ENCODE data around the gene FAM118B.

The FAM118B gene

GRCh38 chr11:126214841-126215240 is 3.3 kb downstream of the FAM118B start:
- H3K36me3 ChIP-seq (ENCODE audit: insufficient read depth, low read length): no peaks in the 10 kb centered on the region
- peaks cover 40% of the 10 kb centered on the region for H3K4me1 ChIP-seq (ENCODE audit: insufficient read depth, low read length, severe bottlenecking)
- no peak for TF ChIP-seq CTCF (IDR thresholded peaks at IDR 0.05; ENCODE audit: low read length)
- TF ChIP-seq EZH2 (IDR thresholded peaks at IDR 0.05; ENCODE audit: borderline replicate concordance, low read length): no peak
- no peak overlapping the region for H2AFZ ChIP-seq (ENCODE audit: low read length)
- no peak overlapping the region for H3K9ac ChIP-seq (ENCODE audit: low read length)
- peaks cover 18% of the 10 kb centered on the region; the same call in 1 of the 2 replicates for H3K79me2 ChIP-seq (ENCODE audit: insufficient read depth, low read length)
- no peak overlapping the region for H3K27ac ChIP-seq (ENCODE audit: low read depth, low read length, poor library complexity, severe bottlenecking)
- no peaks in the 10 kb centered on the region for H3K9me3 ChIP-seq (ENCODE audit: low read length)
- no peaks in the 10 kb centered on the region for H3K9me2 ChIP-seq (ENCODE audit: low read depth, low read length)
- no peaks in the 10 kb centered on the region for H3K27me3 ChIP-seq (ENCODE audit: insufficient read depth, low read length)
- H4K20me1 ChIP-seq (ENCODE audit: insufficient read depth, low read length): no peaks in the 10 kb centered on the region
- no peak overlapping the region for H3K4me3 ChIP-seq (ENCODE audit: low read depth, low read length, poor library complexity, severe bottlenecking)
- H3K4me2 ChIP-seq (ENCODE audit: low read length): no peak overlapping the region
- H3F3A ChIP-seq (ENCODE audit: insufficient read depth, low read length): no peaks in the 10 kb centered on the region

GRCh38 chr11:126216526-126217305 is 5.1 kb downstream of the FAM118B start:
- Histone ChIP-seq H3F3A (ENCODE audit: insufficient read depth, low read length) (no peaks in the 10 kb centered on the region), H3K27me3 (ENCODE audit: insufficient read depth, low read length) (no peaks in the 10 kb centered on the region), H3K27ac (ENCODE audit: low read depth, low read length, poor library complexity, severe bottlenecking) (no peak overlapping the region), H3K36me3 (ENCODE audit: insufficient read depth, low read length) (no peaks in the 10 kb centered on the region), H3K9ac (ENCODE audit: low read length) (no peak overlapping the region), H3K4me1 (ENCODE audit: insufficient read depth, low read length, severe bottlenecking) (peaks cover 30% of the 10 kb centered on the region), H3K4me3 (ENCODE audit: low read depth, low read length, poor library complexity, severe bottlenecking) (no peak overlapping the region), H3K4me2 (ENCODE audit: low read length) (no peak overlapping the region), H4K20me1 (ENCODE audit: insufficient read depth, low read length) (no peaks in the 10 kb centered on the region), H3K79me2 (ENCODE audit: insufficient read depth, low read length) (peaks cover 18% of the 10 kb centered on the region; the same call in 1 of the 2 replicates), H2AFZ (ENCODE audit: low read length) (no peak overlapping the region), H3K9me3 (ENCODE audit: low read length) (no peaks in the 10 kb centered on the region), H3K9me2 (ENCODE audit: low read depth, low read length) (no peaks in the 10 kb centered on the region)
- TF ChIP-seq CTCF (IDR thresholded peaks at IDR 0.05; ENCODE audit: low read length) (no peak), EZH2 (IDR thresholded peaks at IDR 0.05; ENCODE audit: borderline replicate concordance, low read length) (no peak)

GRCh38 chr11:126217491-126217890 is 5.9 kb downstream of the FAM118B start:
- no peak overlapping the region for H3K4me3 ChIP-seq (ENCODE audit: low read depth, low read length, poor library complexity, severe bottlenecking)
- H4K20me1 ChIP-seq (ENCODE audit: insufficient read depth, low read length): no peaks in the 10 kb centered on the region
- no peak overlapping the region for H3K4me2 ChIP-seq (ENCODE audit: low read length)
- H3K9me2 ChIP-seq (ENCODE audit: low read depth, low read length): no peaks in the 10 kb centered on the region
- 0 out of 2 replicates have a peak, but pooled peaks cover 5% of the 10 kb centered on the region for H3K36me3 ChIP-seq (ENCODE audit: insufficient read depth, low read length)
- H2AFZ ChIP-seq (ENCODE audit: low read length): no peak overlapping the region
- no peaks in the 10 kb centered on the region for H3K27me3 ChIP-seq (ENCODE audit: insufficient read depth, low read length)
- H3K9ac ChIP-seq (ENCODE audit: low read length): no peak overlapping the region
- H3K27ac ChIP-seq (ENCODE audit: low read depth, low read length, poor library complexity, severe bottlenecking): no peak overlapping the region
- no peaks in the 10 kb centered on the region for H3F3A ChIP-seq (ENCODE audit: insufficient read depth, low read length)
- TF ChIP-seq CTCF (IDR thresholded peaks at IDR 0.05; ENCODE audit: low read length) (no peak), EZH2 (IDR thresholded peaks at IDR 0.05; ENCODE audit: borderline replicate concordance, low read length) (no peak)
- peaks cover 24% of the 10 kb centered on the region for H3K4me1 ChIP-seq (ENCODE audit: insufficient read depth, low read length, severe bottlenecking)
- peaks cover 12% of the 10 kb centered on the region; the same call in 1 of the 2 replicates for H3K79me2 ChIP-seq (ENCODE audit: insufficient read depth, low read length)
- no peaks in the 10 kb centered on the region for H3K9me3 ChIP-seq (ENCODE audit: low read length)
